HepG2 (cell line): ENCODE measurements around the gene ZNFX1. TPM values are rescaled to one million over a fixed set of nuclear protein-coding genes. Genes with fewer than 3 reads are reported as not detected.

Experiments used
- CBFB ChIP-seq: sonication (generic); formaldehyde crosslinking; IDR thresholded peaks from 2 replicates; pipeline ENCODE4 v1.4.0; 2020; ENCODE audit warnings: missing genetic modification reagents
- CCDC6 ChIP-seq: sonication (generic); formaldehyde crosslinking; IDR thresholded peaks from 2 replicates; pipeline ENCODE4 v1.8.1; 2022; ENCODE audit warnings: mild to moderate bottlenecking, missing genetic modification reagents, moderate library complexity
- CREM ChIP-seq, 2 experiments: sonication (generic) in 1 of 2; formaldehyde crosslinking in 1 of 2; IDR thresholded peaks; 2 replicates each; pipeline versions ENCODE4 v1.4.0 to v1.6.1; 2016 to 2020; ENCODE audit warnings: antibody characterized with exemption in 1 of 2, mild to moderate bottlenecking in 1 of 2, missing genetic modification reagents in 1 of 2
- FOXA1 ChIP-seq, 2 experiments: fragments of 450-650 bp in 1 of 2; sonication (generic) in 1 of 2; formaldehyde crosslinking in 1 of 2; IDR thresholded peaks; 2 replicates each; pipeline versions ENCODE4 v1.4.0 to v1.6.1; 2016 to 2020; ENCODE audit warnings: missing genetic modification reagents in 1 of 2
- HES4 ChIP-seq: sonication (generic); formaldehyde crosslinking; IDR thresholded peaks from 2 replicates; pipeline ENCODE4 v1.9.0; 2021; ENCODE audit warnings: mild to moderate bottlenecking, missing genetic modification reagents, borderline replicate concordance
- HNRNPH1 ChIP-seq: fragments of 200-400 bp; formaldehyde crosslinking; optimal IDR thresholded peaks from 2 replicates; pipeline ENCODE3; 2017; ENCODE audit warnings: mild to moderate bottlenecking, low read depth, low read length
- HOXD1 ChIP-seq: sonication (generic); formaldehyde crosslinking; IDR thresholded peaks from 2 replicates; pipeline ENCODE4 v1.5.0; 2020; ENCODE audit warnings: missing genetic modification reagents
- MED8 ChIP-seq: sonication (generic); formaldehyde crosslinking; IDR thresholded peaks from 2 replicates; pipeline ENCODE4 v1.8.1; 2023; ENCODE audit warnings: mild to moderate bottlenecking, missing genetic modification reagents; ENCODE audit not compliant: insufficient replicate concordance
- MTF1 ChIP-seq: sonication (generic); formaldehyde crosslinking; IDR thresholded peaks from 2 replicates; pipeline ENCODE4 v1.5.0; 2020; ENCODE audit warnings: missing genetic modification reagents
- TEAD2 ChIP-seq: sonication (generic); formaldehyde crosslinking; IDR thresholded peaks from 2 replicates; pipeline ENCODE4 v1.9.0; 2021; ENCODE audit warnings: missing genetic modification reagents
- ZFY ChIP-seq: sonication (generic); formaldehyde crosslinking; IDR thresholded peaks from 2 replicates; pipeline ENCODE4 v1.4.0; 2020; ENCODE audit warnings: missing genetic modification reagents
- polyA plus RNA-seq, 8 experiments: library from polyadenylated mRNA; depleted of rRNA in 3 of 8; stranded (reverse) in 7 of 8; unstranded in 1 of 8; fragments of >200 nt; fragmentation: Illumina TruSeq in 4 of 8; extraction: Trizol in 4 of 8; gene quantifications; 2 replicates each; pipeline versions ENCODE4 v1.2.1 to v1.2.3, GENCODE V29; 2011 to 2016; ENCODE audit warnings: low read depth in 4 of 8, missing spikeins in 1 of 8, mixed read lengths in 1 of 8; ENCODE audit not compliant: insufficient read depth in 1 of 8
- total RNA-seq, 5 experiments: library from RNA; depleted of rRNA; stranded (reverse); fragments of >200 nt; fragmentation: Illumina TruSeq; extraction: Trizol; gene quantifications; 2 replicates each; pipeline ENCODE4 v1.2.3, GENCODE V29; 2016; ENCODE audit warnings: low read depth in 1 of 5
- TF ChIP-seq, protein P1 (sequence below): sonication (generic); formaldehyde crosslinking; IDR thresholded peaks from 2 replicates; pipeline ENCODE4 v1.5.0; 2020; ENCODE audit warnings: mild to moderate bottlenecking, missing genetic modification reagents, borderline replicate concordance
- TF ChIP-seq, protein P2 (sequence below): sonication (generic); formaldehyde crosslinking; conservative IDR thresholded peaks from 2 replicates; pipeline ENCODE4 v1.4.0; 2020; ENCODE audit warnings: missing genetic modification reagents
- TF ChIP-seq, protein P3 (sequence below): sonication (generic); formaldehyde crosslinking; IDR thresholded peaks from 2 replicates; pipeline ENCODE4 v1.4.0; 2020; ENCODE audit warnings: mild to moderate bottlenecking, missing genetic modification reagents
- TF ChIP-seq, protein P4 (sequence below): IDR thresholded peaks from 2 replicates; pipeline ENCODE4 v1.6.1; 2016; ENCODE audit warnings: missing biosample characterization, missing genetic modification reagents, low read depth

The ZNFX1 gene
- total and polyA plus RNA-seq, 2 of the 13 experiments (the other 11 are each of a cell fraction or from before 2014, with no cell fraction given) = 2.9 to 11.1 TPM

DNA sequence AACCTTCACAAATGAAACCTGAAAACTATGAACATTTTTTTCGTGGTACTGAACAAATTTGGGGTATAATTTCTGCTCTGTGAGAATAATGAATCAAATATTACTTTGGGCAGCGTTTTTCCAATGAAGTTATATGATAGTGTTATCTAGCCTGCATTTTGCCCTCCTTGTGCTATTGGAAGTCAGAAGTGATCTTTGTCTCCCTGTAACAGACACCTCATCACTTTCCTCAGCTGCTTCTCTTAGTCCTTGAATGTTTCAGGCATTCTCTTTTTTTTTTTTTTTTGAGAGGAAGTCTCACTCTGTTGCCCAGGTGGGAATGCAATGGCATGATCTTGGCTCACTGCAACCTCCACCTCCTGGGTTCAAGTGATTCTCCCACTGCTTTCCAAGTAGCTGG, 48.5 kb downstream of the ZNFX1 start (continued):
- TF ChIP-seq, protein P1, sequence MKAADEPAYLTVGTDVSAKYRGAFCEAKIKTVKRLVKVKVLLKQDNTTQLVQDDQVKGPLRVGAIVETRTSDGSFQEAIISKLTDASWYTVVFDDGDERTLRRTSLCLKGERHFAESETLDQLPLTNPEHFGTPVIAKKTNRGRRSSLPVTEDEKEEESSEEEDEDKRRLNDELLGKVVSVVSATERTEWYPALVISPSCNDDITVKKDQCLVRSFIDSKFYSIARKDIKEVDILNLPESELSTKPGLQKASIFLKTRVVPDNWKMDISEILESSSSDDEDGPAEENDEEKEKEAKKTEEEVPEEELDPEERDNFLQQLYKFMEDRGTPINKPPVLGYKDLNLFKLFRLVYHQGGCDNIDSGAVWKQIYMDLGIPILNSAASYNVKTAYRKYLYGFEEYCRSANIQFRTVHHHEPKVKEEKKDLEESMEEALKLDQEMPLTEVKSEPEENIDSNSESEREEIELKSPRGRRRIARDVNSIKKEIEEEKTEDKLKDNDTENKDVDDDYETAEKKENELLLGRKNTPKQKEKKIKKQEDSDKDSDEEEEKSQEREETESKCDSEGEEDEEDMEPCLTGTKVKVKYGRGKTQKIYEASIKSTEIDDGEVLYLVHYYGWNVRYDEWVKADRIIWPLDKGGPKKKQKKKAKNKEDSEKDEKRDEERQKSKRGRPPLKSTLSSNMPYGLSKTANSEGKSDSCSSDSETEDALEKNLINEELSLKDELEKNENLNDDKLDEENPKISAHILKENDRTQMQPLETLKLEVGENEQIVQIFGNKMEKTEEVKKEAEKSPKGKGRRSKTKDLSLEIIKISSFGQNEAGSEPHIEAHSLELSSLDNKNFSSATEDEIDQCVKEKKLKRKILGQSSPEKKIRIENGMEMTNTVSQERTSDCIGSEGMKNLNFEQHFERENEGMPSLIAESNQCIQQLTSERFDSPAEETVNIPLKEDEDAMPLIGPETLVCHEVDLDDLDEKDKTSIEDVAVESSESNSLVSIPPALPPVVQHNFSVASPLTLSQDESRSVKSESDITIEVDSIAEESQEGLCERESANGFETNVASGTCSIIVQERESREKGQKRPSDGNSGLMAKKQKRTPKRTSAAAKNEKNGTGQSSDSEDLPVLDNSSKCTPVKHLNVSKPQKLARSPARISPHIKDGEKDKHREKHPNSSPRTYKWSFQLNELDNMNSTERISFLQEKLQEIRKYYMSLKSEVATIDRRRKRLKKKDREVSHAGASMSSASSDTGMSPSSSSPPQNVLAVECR (CRISPR knock-in tag) = no peak
- TF ChIP-seq FOXA1 (IDR thresholded peaks at IDR 0.05) (no peak), FOXA1 (CRISPR knock-in tag; IDR thresholded peaks at IDR 0.05) (no peak), TEAD2 (CRISPR knock-in tag) (no peak), MTF1 (no peak), HOXD1 (CRISPR knock-in tag) (no peak), HES4 (no peak), CREM (IDR thresholded peaks at IDR 0.05) (no peak), CREM (CRISPR knock-in tag; IDR thresholded peaks at IDR 0.05) (no peak), MED8 (CRISPR knock-in tag) (no peak), HNRNPH1 (no peak), CCDC6 (no peak), ZFY (CRISPR knock-in tag) (no peak), CBFB (CRISPR knock-in tag) (no peak)
- TF ChIP-seq, protein P2, sequence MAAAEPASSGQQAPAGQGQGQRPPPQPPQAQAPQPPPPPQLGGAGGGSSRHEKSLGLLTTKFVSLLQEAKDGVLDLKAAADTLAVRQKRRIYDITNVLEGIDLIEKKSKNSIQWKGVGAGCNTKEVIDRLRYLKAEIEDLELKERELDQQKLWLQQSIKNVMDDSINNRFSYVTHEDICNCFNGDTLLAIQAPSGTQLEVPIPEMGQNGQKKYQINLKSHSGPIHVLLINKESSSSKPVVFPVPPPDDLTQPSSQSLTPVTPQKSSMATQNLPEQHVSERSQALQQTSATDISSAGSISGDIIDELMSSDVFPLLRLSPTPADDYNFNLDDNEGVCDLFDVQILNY (CRISPR knock-in tag) = no peak
- TF ChIP-seq, protein P3, sequence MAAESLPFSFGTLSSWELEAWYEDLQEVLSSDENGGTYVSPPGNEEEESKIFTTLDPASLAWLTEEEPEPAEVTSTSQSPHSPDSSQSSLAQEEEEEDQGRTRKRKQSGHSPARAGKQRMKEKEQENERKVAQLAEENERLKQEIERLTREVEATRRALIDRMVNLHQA (CRISPR knock-in tag) = no peak
- TF ChIP-seq, protein P4, sequence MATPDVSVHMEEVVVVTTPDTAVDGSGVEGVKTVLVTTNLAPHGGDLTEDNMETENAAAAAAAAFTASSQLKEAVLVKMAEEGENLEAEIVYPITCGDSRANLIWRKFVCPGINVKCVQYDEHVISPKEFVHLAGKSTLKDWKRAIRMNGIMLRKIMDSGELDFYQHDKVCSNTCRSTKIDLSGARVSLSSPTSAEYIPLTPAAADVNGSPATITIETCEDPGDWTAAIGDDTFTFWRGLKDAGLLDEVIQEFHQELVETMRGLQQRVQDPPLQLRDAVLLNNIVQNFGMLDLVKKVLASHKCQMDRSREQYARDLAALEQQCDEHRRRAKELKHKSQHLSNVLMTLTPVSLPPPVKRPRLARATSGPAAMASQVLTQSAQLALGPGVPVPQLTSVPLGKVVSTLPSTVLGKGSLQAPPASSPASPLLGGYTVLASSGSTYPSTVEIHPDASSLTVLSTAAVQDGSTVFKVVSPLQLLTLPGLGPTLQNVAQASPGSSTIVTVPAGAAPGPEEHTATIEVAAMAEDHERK (CRISPR knock-in tag) = no peak
